HG03432 (cell line): ENCODE results near the gene RTL1.

ENCODE experiments used
- ATAC-seq: cut with Tn5 transposase; IDR thresholded peaks from one replicate; pipeline ENCODE4 v1.9.1; 2021; ENCODE audit warnings: mild to moderate bottlenecking, moderate library complexity; ENCODE audit not compliant: unreplicated experiment

The RTL1 gene

GRCh38 chr14:100898935-100899883 is 4.3 kb downstream of the RTL1 start:
- no peak for ATAC-seq

GRCh38 chr14:100898465-100898864 is 5.1 kb downstream of the RTL1 start:
- ATAC-seq: no peak

GRCh38 chr14:100896369-100897060 is 7.0 kb downstream of the RTL1 start:
- no peak for ATAC-seq

- ATAC-seq: no peak
These were observed 8.1 kb downstream of the RTL1 start for GRCh38 chr14:100895411-100895810.

- ATAC-seq: no peak
These were observed 9.1 kb downstream of the RTL1 start for GRCh38 chr14:100894416-100894815.

- ATAC-seq: no peak
These were observed 9.8 kb downstream of the RTL1 start for GRCh38 chr14:100893760-100894159.

- ATAC-seq: no peak
These were observed 10.3 kb downstream of the RTL1 start for GRCh38 chr14:100893228-100893601.

GRCh38 chr14:100892496-100893227 is 10.9 kb downstream of the RTL1 start:
- ATAC-seq: no peak

- no peak for ATAC-seq
These were observed 11.7 kb downstream of the RTL1 start for GRCh38 chr14:100891501-100892445.

GRCh38 chr14:100891051-100891450 is 12.5 kb downstream of the RTL1 start:
- ATAC-seq: no peak

- no peak for ATAC-seq
These were observed 13.3 kb downstream of the RTL1 start for GRCh38 chr14:100890061-100890850.

- ATAC-seq: no peak
These were observed 13.9 kb downstream of the RTL1 start for GRCh38 chr14:100889641-100890040.

GRCh38 chr14:100888789-100889315 is 14.7 kb downstream of the RTL1 start:
- no peak for ATAC-seq

- ATAC-seq: no peak
These were observed 15.7 kb downstream of the RTL1 start for GRCh38 chr14:100887728-100888335.

GRCh38 chr14:100885617-100886016 is 17.9 kb downstream of the RTL1 start:
- ATAC-seq: no peak

- no peak for ATAC-seq
These were observed 18.3 kb downstream of the RTL1 start for GRCh38 chr14:100885196-100885595.

GRCh38 chr14:100884456-100884855 is 19.1 kb downstream of the RTL1 start:
- ATAC-seq: no peak

GRCh38 chr14:100883789-100884101 is 19.8 kb downstream of the RTL1 start:
- ATAC-seq: no peak
